Measurements from ENCODE around the gene MBOAT2. TPM values are rescaled to one million over a fixed set of nuclear protein-coding genes. Genes with fewer than 3 reads are reported as not detected.

The MBOAT2 gene
- total RNA-seq, 1 donor from 2014 or later, result 84.0 TPM

DNA sequence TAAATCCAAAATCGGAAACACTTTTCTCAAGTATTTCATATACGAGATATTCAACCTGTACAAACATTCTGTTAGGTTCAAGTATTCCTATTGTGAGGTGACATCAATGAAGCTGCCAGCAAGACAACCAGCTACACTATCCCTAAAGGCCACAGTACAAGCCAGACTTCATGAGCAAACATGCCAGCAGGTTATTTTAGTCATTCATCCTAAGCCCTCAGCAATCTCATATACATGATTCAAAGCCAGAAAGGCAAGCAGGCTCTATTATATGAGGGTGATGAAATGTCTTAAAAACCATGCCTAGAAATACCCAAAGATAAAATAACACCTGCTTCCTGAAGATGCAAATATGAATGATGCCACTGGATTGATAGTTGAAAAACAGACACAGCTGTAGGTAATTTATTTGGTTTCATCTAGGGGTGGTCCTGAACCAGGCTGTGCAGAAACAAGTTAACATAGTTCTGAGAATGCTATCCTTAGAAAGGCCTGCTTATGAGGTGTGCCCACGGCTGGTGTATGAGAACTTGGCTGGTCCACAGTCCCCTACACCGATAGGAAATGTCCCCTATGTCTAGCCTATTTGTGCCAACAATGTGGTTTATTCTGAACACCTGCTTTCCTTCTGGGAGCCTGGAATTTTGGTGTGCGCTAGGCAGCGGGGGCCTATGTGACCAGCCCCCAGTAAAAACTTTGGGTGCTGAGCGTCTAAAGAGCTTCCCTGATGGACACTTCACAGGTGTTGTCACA lies 117.9 kb downstream of the MBOAT2 start:
- peaks cover 6% of the 10 kb centered on the region for H3K4me1 ChIP-seq
- no peaks in the 10 kb centered on the region for H3K27me3 Mint-ChIP-seq (ENCODE audit: insufficient read depth, low read depth)
- no peaks in the 10 kb centered on the region for H3K27me3 ChIP-seq
- TF ChIP-seq EZH2phosphoT487 (IDR thresholded peaks at IDR 0.05) (no peak), EZH2 (IDR thresholded peaks at IDR 0.05) (no peak)
- TF ChIP-seq, protein P1, sequence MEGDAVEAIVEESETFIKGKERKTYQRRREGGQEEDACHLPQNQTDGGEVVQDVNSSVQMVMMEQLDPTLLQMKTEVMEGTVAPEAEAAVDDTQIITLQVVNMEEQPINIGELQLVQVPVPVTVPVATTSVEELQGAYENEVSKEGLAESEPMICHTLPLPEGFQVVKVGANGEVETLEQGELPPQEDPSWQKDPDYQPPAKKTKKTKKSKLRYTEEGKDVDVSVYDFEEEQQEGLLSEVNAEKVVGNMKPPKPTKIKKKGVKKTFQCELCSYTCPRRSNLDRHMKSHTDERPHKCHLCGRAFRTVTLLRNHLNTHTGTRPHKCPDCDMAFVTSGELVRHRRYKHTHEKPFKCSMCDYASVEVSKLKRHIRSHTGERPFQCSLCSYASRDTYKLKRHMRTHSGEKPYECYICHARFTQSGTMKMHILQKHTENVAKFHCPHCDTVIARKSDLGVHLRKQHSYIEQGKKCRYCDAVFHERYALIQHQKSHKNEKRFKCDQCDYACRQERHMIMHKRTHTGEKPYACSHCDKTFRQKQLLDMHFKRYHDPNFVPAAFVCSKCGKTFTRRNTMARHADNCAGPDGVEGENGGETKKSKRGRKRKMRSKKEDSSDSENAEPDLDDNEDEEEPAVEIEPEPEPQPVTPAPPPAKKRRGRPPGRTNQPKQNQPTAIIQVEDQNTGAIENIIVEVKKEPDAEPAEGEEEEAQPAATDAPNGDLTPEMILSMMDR (IDR thresholded peaks at IDR 0.05), result no peak
- DNase-seq (ENCODE audit: low spot score), result no peak
- H3K9me3 ChIP-seq (ENCODE audit: low read depth), result no peaks in the 10 kb centered on the region
- no peaks in the 10 kb centered on the region for H3K79me2 ChIP-seq (ENCODE audit: low read depth)
- no peak overlapping the region for H3K9ac ChIP-seq
- H3K4me2 ChIP-seq, result no peak overlapping the region
- H3K27ac ChIP-seq, result no peak overlapping the region
- H3K4me1 Mint-ChIP-seq, result peaks cover 3% of the 10 kb centered on the region
- peaks cover 10% of the 10 kb centered on the region for H3K36me3 Mint-ChIP-seq
- no peak overlapping the region for H3K4me3 Mint-ChIP-seq
- H3K36me3 ChIP-seq, result no peaks in the 10 kb centered on the region
- H3K4me3 ChIP-seq, result no peak overlapping the region
- H4K20me1 ChIP-seq (ENCODE audit: low read depth), result no peaks in the 10 kb centered on the region
- no peaks in the 10 kb centered on the region for H3F3A ChIP-seq (ENCODE audit: low read depth)
- no peaks in the 10 kb centered on the region for H3K9me3 Mint-ChIP-seq
- no peak overlapping the region for H3K27ac Mint-ChIP-seq
- no peak overlapping the region for H2AFZ ChIP-seq (replicated peaks)

DNA sequence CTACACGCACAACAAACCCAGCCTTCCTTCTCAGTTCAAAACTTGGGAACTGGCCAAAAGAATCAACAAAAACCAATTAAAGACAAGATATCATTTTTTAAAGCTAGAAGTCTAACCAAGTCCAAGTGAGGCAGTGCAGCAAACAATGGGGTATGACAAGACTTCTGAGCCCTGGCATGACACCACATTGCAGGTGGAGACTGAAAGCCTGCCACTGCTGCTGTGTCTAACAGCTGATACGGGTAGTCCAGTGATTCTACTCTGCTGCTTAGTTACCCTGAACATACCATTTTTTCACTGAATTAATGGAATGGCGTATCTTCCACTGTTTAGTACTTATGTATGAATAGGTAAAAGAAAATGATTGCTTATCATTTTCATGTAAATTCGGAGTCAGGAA lies 118.7 kb downstream of the MBOAT2 start:
- H3K9me3 ChIP-seq (ENCODE audit: low read depth), result no peaks in the 10 kb centered on the region
- H3K4me3 Mint-ChIP-seq, result no peak overlapping the region

DNA sequence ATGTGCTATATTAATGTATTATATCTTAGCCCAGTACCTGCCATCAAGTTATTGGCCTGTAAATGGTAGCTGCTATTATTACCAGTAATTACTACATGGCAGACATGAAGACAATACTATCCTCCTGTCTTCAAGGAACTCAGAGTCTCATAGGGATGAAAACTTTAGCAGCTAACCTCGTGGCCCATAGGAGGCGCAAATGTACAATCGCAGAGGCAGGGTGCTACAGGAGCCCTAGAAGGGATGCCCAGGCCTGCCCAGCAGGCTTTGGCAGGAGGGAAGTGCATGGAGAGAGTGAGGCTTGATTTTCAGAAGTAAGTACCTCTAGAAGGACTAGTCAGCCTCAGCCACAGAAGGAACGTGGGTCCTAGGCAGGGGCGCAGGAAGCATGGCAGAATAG lies 121.4 kb downstream of the MBOAT2 start:
- Mint-ChIP-seq H3K4me3 (no peak overlapping the region), H3K36me3 (peaks cover 26% of the 10 kb centered on the region), H3K27me3 (ENCODE audit: insufficient read depth, low read depth) (no peaks in the 10 kb centered on the region), H3K9me3 (no peaks in the 10 kb centered on the region), H3K4me1 (peaks cover 13% of the 10 kb centered on the region), H3K27ac (no peak overlapping the region)
- Histone ChIP-seq H3F3A (ENCODE audit: low read depth) (no peaks in the 10 kb centered on the region), H4K20me1 (ENCODE audit: low read depth) (no peaks in the 10 kb centered on the region), H3K9ac (no peak overlapping the region), H3K4me3 (no peak overlapping the region), H2AFZ (replicated peaks) (no peak overlapping the region), H3K4me2 (no peak overlapping the region), H3K4me1 (no peaks in the 10 kb centered on the region), H3K9me3 (ENCODE audit: low read depth) (no peaks in the 10 kb centered on the region), H3K79me2 (ENCODE audit: low read depth) (no peaks in the 10 kb centered on the region), H3K27me3 (no peaks in the 10 kb centered on the region), H3K36me3 (no peaks in the 10 kb centered on the region), H3K27ac (no peak overlapping the region)
- peak; percentile 77 for DNase-seq (ENCODE audit: low spot score)
- TF ChIP-seq, protein P1 (IDR thresholded peaks at IDR 0.05), result peak; percentile 80
- TF ChIP-seq EZH2phosphoT487 (IDR thresholded peaks at IDR 0.05), result no peak

More for the DNA sequence above, 118.7 kb downstream of the MBOAT2 start:
- H3K9me3 Mint-ChIP-seq, result no peaks in the 10 kb centered on the region
- H3K27me3 ChIP-seq, result no peaks in the 10 kb centered on the region
- H3K4me3 ChIP-seq, result no peak overlapping the region
- peaks cover 16% of the 10 kb centered on the region for H3K36me3 Mint-ChIP-seq
- H3K27ac ChIP-seq, result no peak overlapping the region
- H2AFZ ChIP-seq (replicated peaks), result no peak overlapping the region
- no peak overlapping the region for H3K4me2 ChIP-seq
- DNase-seq (ENCODE audit: low spot score), result no peak
- H3K79me2 ChIP-seq (ENCODE audit: low read depth), result no peaks in the 10 kb centered on the region
- no peaks in the 10 kb centered on the region for H3F3A ChIP-seq (ENCODE audit: low read depth)
- H3K27ac Mint-ChIP-seq, result no peak overlapping the region
- H4K20me1 ChIP-seq (ENCODE audit: low read depth), result no peaks in the 10 kb centered on the region
- TF ChIP-seq EZH2 (IDR thresholded peaks at IDR 0.05) (no peak), EZH2phosphoT487 (IDR thresholded peaks at IDR 0.05) (no peak)
- TF ChIP-seq, protein P1 (IDR thresholded peaks at IDR 0.05), result no peak
- no peaks in the 10 kb centered on the region for H3K36me3 ChIP-seq
- no peaks in the 10 kb centered on the region for H3K27me3 Mint-ChIP-seq (ENCODE audit: insufficient read depth, low read depth)
- H3K4me1 Mint-ChIP-seq, result peaks cover 3% of the 10 kb centered on the region
- no peak overlapping the region for H3K9ac ChIP-seq
- peaks cover 6% of the 10 kb centered on the region for H3K4me1 ChIP-seq

Data from neural progenitor cell (in vitro differentiated cells).